Caco-2 (cell line): ENCODE measurements around the gene BICD2. TPM values are rescaled to one million over a fixed set of nuclear protein-coding genes. Genes with fewer than 3 reads are reported as not detected.

Experiments
- BruUV-seq: library from RNA; stranded (reverse); fragments of 400-500 nt; replicated peaks from 2 replicates; lab custom pipeline; 2021; lab: Mats Ljungman, UMichigan
- CTCF ChIA-PET: fragments of 300-600 bp; sonication (Branson Sonifier 250); formaldehyde crosslinking; loops from one replicate; lab custom pipeline; 2022; ENCODE audit warnings: antibody characterized with exemption; lab: Charles Lee
- POLR2A ChIA-PET: fragments of 300-600 bp; sonication (Branson Sonifier 250); formaldehyde crosslinking; loops from one replicate; lab custom pipeline; 2022; ENCODE audit warnings: antibody characterized with exemption; lab: Charles Lee
- DNase-seq, 2 experiments: peaks; one replicate each; pipeline versions ENCODE4 v3.0.0 to v3.0.0-alpha.2; 2020 to 2022
- H3K27me3 ChIP-seq: replicated peaks from 2 replicates; pipeline ENCODE4 v1.6.0; 2011; ENCODE audit warnings: low read length; ENCODE audit not compliant: control insufficient read depth, insufficient read depth
- H3K36me3 ChIP-seq: 2 replicates; pipeline ENCODE4 v1.5.1; 2011; ENCODE audit warnings: low read length; ENCODE audit not compliant: control insufficient read depth, insufficient read depth
- H3K4me1 ChIP-seq: fragments of 250-450 bp; sonication (Bioruptor Pico); 2 replicates; pipeline ENCODE4 v1.5.1; 2020; ENCODE audit warnings: mild to moderate bottlenecking
- H3K4me3 ChIP-seq: 2 replicates; pipeline ENCODE4 v1.5.1; 2011; ENCODE audit warnings: low read depth, mild to moderate bottlenecking, control low read depth, low read length
- H3K9me3 ChIP-seq: fragments of 250-450 bp; sonication (Bioruptor Pico); 2 replicates; pipeline ENCODE4 v1.5.1; 2020; ENCODE audit warnings: mild to moderate bottlenecking, moderate library complexity
- H3K27ac Mint-ChIP-seq: one replicate; pipeline ENCODE4 v1.8.0; 2022; ENCODE audit warnings: mixed read lengths; ENCODE audit not compliant: unreplicated experiment
- H3K27me3 Mint-ChIP-seq: one replicate; pipeline ENCODE4 v1.8.0; 2022; ENCODE audit warnings: mixed read lengths; ENCODE audit not compliant: insufficient read depth, unreplicated experiment
- H3K36me3 Mint-ChIP-seq: one replicate; pipeline ENCODE4 v1.8.0; 2022; ENCODE audit warnings: mild to moderate bottlenecking, mixed read lengths; ENCODE audit not compliant: insufficient read depth, unreplicated experiment
- H3K4me1 Mint-ChIP-seq: one replicate; pipeline ENCODE4 v1.8.0; 2022; ENCODE audit warnings: low read depth, mixed read lengths; ENCODE audit not compliant: unreplicated experiment
- H3K4me3 Mint-ChIP-seq: one replicate; pipeline ENCODE4 v1.8.0; 2022; ENCODE audit warnings: mild to moderate bottlenecking, moderate library complexity, mixed read lengths; ENCODE audit not compliant: unreplicated experiment
- H3K9me3 Mint-ChIP-seq: one replicate; pipeline ENCODE4 v1.8.0; 2022; ENCODE audit warnings: mixed read lengths; ENCODE audit not compliant: unreplicated experiment
- intact Hi-C: fragments of 100-400 bp; cut with micrococcal nuclease; formaldehyde crosslinking; loops from one replicate; pipeline ENCODE4 v1.10.0; 2022; ENCODE audit not compliant: unreplicated experiment
- total RNA-seq: library from RNA; stranded (reverse); gene quantifications from 2 replicates; pipeline ENCODE4 v1.2.3, GENCODE V29; 2022
- TF ChIP-seq, protein P1 (sequence below), 2 experiments: fragments of 200-600 bp in 1 of 2; IDR thresholded peaks; 1 replicate in 1 of 2; 2 replicates in 1 of 2; pipeline versions ENCODE4 v1.5.1 to v1.8.0; 2011 to 2022; ENCODE audit warnings: antibody characterized with exemption in 1 of 2, control low read depth in 1 of 2, inconsistent platforms in 1 of 2, low read depth in 1 of 2, low read length in 1 of 2, mild to moderate bottlenecking in 1 of 2, moderate library complexity in 1 of 2; ENCODE audit not compliant: insufficient read depth in 1 of 2, severe bottlenecking in 1 of 2, unreplicated experiment in 1 of 2

The BICD2 gene
- total RNA-seq, 1 experiment from 2014 or later = 13.7 TPM

GRCh38 chr9:92807757-92808725 is 43.4 kb upstream of the BICD2 start:
- no peak overlapping the region for H3K27ac Mint-ChIP-seq
- ChIA-PET CTCF (interaction anchor here (0.6 to 1.5 kb wide), 3 partner anchors 17 to 346 kb away, joined by 3 to 4 read pairs (median 4); no protein-coding TSS in a partner anchor), POLR2A (no interaction called here)
- intact Hi-C loops = no loop called here
- Histone ChIP-seq H3K4me1 (no peaks in the 10 kb centered on the region), H3K4me3 (peak overlapping the region; percentile 19; the same call in 1 of the 2 replicates), H3K36me3 (no peaks in the 10 kb centered on the region), H3K27me3 (no peaks in the 10 kb centered on the region; the same call in 1 of the 2 replicates), H3K9me3 (no peaks in the 10 kb centered on the region)
- no peaks in the 10 kb centered on the region for H3K4me1 Mint-ChIP-seq
- TF ChIP-seq, protein P1, sequence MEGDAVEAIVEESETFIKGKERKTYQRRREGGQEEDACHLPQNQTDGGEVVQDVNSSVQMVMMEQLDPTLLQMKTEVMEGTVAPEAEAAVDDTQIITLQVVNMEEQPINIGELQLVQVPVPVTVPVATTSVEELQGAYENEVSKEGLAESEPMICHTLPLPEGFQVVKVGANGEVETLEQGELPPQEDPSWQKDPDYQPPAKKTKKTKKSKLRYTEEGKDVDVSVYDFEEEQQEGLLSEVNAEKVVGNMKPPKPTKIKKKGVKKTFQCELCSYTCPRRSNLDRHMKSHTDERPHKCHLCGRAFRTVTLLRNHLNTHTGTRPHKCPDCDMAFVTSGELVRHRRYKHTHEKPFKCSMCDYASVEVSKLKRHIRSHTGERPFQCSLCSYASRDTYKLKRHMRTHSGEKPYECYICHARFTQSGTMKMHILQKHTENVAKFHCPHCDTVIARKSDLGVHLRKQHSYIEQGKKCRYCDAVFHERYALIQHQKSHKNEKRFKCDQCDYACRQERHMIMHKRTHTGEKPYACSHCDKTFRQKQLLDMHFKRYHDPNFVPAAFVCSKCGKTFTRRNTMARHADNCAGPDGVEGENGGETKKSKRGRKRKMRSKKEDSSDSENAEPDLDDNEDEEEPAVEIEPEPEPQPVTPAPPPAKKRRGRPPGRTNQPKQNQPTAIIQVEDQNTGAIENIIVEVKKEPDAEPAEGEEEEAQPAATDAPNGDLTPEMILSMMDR (IDR thresholded peaks at IDR 0.05; ENCODE audit: insufficient read depth in 1 of 2, low read depth in 1 of 2, low read length in 1 of 2, severe bottlenecking in 1 of 2, unreplicated experiment in 1 of 2) = no peak
- BruUV-seq = no TSS peak
- H3K27me3 Mint-ChIP-seq = peaks cover 7% of the 10 kb centered on the region
- H3K36me3 Mint-ChIP-seq = no peaks in the 10 kb centered on the region
- peak overlapping the region; percentile 72 for H3K4me3 Mint-ChIP-seq
- peak in 1 of 2 experiments; percentile 9 for DNase-seq
- no peaks in the 10 kb centered on the region for H3K9me3 Mint-ChIP-seq

- no peak for DNase-seq
- Mint-ChIP-seq H3K4me1 (no peaks in the 10 kb centered on the region), H3K27me3 (peaks cover 7% of the 10 kb centered on the region), H3K4me3 (no peak overlapping the region), H3K27ac (no peak overlapping the region), H3K36me3 (no peaks in the 10 kb centered on the region), H3K9me3 (no peaks in the 10 kb centered on the region)
- ChIA-PET POLR2A (no interaction called here), CTCF (interaction anchor here (0.6 kb wide), 1 partner anchor 16 kb away, joined by 3 read pairs; no protein-coding TSS in a partner anchor)
- Histone ChIP-seq H3K4me1 (no peaks in the 10 kb centered on the region), H3K27me3 (no peaks in the 10 kb centered on the region; the same call in 1 of the 2 replicates), H3K36me3 (no peaks in the 10 kb centered on the region), H3K4me3 (no peak overlapping the region), H3K9me3 (no peaks in the 10 kb centered on the region)
- intact Hi-C loops = no loop called here
- no TSS peak for BruUV-seq
- TF ChIP-seq, protein P1 (IDR thresholded peaks at IDR 0.05; ENCODE audit: insufficient read depth in 1 of 2, low read depth in 1 of 2, low read length in 1 of 2, severe bottlenecking in 1 of 2, unreplicated experiment in 1 of 2) = no peak
Measured at GRCh38 chr9:92807031-92807756, 42.6 kb upstream of the BICD2 start.

- ChIA-PET CTCF (no interaction called here), POLR2A (no interaction called here)
- no peak for DNase-seq
- H3K27me3 ChIP-seq = no peaks in the 10 kb centered on the region; the same call in none of the 2 replicates
- H3K4me3 ChIP-seq = no peak overlapping the region
- Mint-ChIP-seq H3K27ac (no peak overlapping the region), H3K36me3 (no peaks in the 10 kb centered on the region), H3K4me3 (no peak overlapping the region), H3K4me1 (no peaks in the 10 kb centered on the region), H3K9me3 (no peaks in the 10 kb centered on the region), H3K27me3 (peaks cover 5% of the 10 kb centered on the region)
- H3K36me3 ChIP-seq = no peaks in the 10 kb centered on the region
- no peaks in the 10 kb centered on the region for H3K9me3 ChIP-seq
- intact Hi-C loops = no loop called here
- no peaks in the 10 kb centered on the region for H3K4me1 ChIP-seq
- TF ChIP-seq, protein P1 (IDR thresholded peaks at IDR 0.05; ENCODE audit: insufficient read depth in 1 of 2, low read depth in 1 of 2, low read length in 1 of 2, severe bottlenecking in 1 of 2, unreplicated experiment in 1 of 2) = no peak
- BruUV-seq = no TSS peak
Measured at GRCh38 chr9:92804727-92805126, 40.1 kb upstream of the BICD2 start.
